ENCODE results near the gene PARVA. TPM values are rescaled to one million over a fixed set of nuclear protein-coding genes. Genes with fewer than 3 reads are reported as not detected.

Gene PARVA
- total and polyA plus RNA-seq, 2 of the 4 experiments (the other 2 are of a cell fraction), result 65.2 to 80.2 TPM

DNA sequence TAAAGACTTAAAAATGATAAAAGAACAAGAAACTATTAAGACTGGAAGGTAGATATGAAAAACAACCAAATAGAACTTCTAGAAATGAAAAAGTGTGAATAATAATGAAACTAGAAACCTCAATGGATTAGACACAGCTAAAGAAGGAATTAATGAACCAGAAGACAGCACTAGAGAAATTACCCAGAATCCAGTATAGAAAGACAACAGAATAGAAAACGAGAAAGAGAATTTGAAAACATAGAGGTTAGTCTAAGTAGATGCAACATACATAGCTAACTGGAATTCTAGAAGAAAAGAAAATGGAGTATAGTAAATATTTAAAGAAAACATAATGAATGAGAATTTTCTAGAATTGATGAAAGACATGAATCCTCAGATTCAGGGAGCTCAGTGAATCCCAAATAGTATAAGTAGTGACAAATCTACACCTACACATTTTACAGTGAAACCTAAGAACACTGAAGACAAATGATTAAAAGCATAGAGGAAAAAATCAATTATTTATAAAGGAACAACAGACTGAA lies 111.9 kb downstream of the PARVA start:
- intact Hi-C loops (cut with micrococcal nuclease) (no loop called here), in situ Hi-C loops (cut with MboI; ENCODE audit: low sequenced_read_pairs) (no loop called here), dilution Hi-C loops (cut with HindIII; ENCODE audit: low sequenced_read_pairs, unreplicated experiment) (no loop called here)
- no peak overlapping the region for H3K9ac ChIP-seq (ENCODE audit: low read depth, low read length)
- H2BK15ac ChIP-seq (ENCODE audit: low read depth, low read length), result no peak overlapping the region
- peaks cover 21 to 23% of the 10 kb centered on the region in 2 experiments for H3K79me1 ChIP-seq (ENCODE audit: low read depth in 1 of 2, low read length in 2 of 2)
- H4K20me1 ChIP-seq (ENCODE audit: insufficient read depth, low read length), result no peaks in the 10 kb centered on the region
- H3K56ac ChIP-seq (ENCODE audit: extremely low read depth, insufficient read depth, low read length), result no peak overlapping the region
- no peak overlapping the region for H3K27ac ChIP-seq (ENCODE audit: insufficient read depth, low read length)
- 0 out of 2 replicates have a peak, but pooled peaks cover 3% of the 10 kb centered on the region for H3K9me1 ChIP-seq (ENCODE audit: insufficient read depth, low read length)
- WGBS, 2 experiments (ENCODE audit: extremely low coverage in 2 of 2, insufficient read length in 1 of 2), result no CpG with 5 or more reads among the region's 1 CpG
- H2AK5ac ChIP-seq (ENCODE audit: low read depth, low read length), result no peak overlapping the region
- no peak overlapping the region for H2BK120ac ChIP-seq (ENCODE audit: low read depth, low read length)
- peaks cover 2% of the 10 kb centered on the region; the same call in 1 of the 2 replicates for H3K9me3 ChIP-seq (ENCODE audit: control insufficient read depth, insufficient read depth, low read length)
- no peak overlapping the region for H4K91ac ChIP-seq (ENCODE audit: insufficient read depth, low read depth, low read length)
- H2BK5ac ChIP-seq (ENCODE audit: low read depth, low read length, poor library complexity, severe bottlenecking), result no peak overlapping the region
- no peak overlapping the region for H3K4ac ChIP-seq (ENCODE audit: low read depth, low read length)
- H3K4me3 ChIP-seq (ENCODE audit: insufficient read depth, low read depth, low read length), result no peak overlapping the region
- H3K14ac ChIP-seq (replicated peaks; ENCODE audit: low read depth, low read length), result no peak overlapping the region
- no peak for DNase-seq
- no peak overlapping the region for H3K18ac ChIP-seq (ENCODE audit: low read depth, low read length)
- H2AK9ac ChIP-seq (replicated peaks; ENCODE audit: low read depth, low read length, poor library complexity), result no peak overlapping the region
- ChIA-PET CTCF (no interaction called here), POLR2A (ENCODE audit: unreplicated experiment) (interaction anchor here (0.6 kb wide), 1 partner anchor 13 kb away, joined by 6 read pairs; no protein-coding TSS in a partner anchor)
- no peak overlapping the region for H3K23ac ChIP-seq (ENCODE audit: low read depth, low read length)
- no peak overlapping the region for H2AFZ ChIP-seq (replicated peaks; ENCODE audit: low read length, poor library complexity)
- no peak overlapping the region for H4K8ac ChIP-seq (ENCODE audit: low read depth in 2 of 2, low read length in 2 of 2)
- no peaks in the 10 kb centered on the region for H3K27me3 ChIP-seq (ENCODE audit: control insufficient read depth, insufficient read depth, low read length)
- no peak overlapping the region for H2BK20ac ChIP-seq (ENCODE audit: low read depth, low read length)
- peaks cover 13% of the 10 kb centered on the region for H3K36me3 ChIP-seq (ENCODE audit: control insufficient read depth, insufficient read depth, low read length)
- peaks cover 3% of the 10 kb centered on the region; the same call in 1 of the 2 replicates for H3K4me1 ChIP-seq (ENCODE audit: control insufficient read depth, insufficient read depth, low read length)
- ATAC-seq (ENCODE audit: low read depth), result no peak
- TF ChIP-seq, protein P1, sequence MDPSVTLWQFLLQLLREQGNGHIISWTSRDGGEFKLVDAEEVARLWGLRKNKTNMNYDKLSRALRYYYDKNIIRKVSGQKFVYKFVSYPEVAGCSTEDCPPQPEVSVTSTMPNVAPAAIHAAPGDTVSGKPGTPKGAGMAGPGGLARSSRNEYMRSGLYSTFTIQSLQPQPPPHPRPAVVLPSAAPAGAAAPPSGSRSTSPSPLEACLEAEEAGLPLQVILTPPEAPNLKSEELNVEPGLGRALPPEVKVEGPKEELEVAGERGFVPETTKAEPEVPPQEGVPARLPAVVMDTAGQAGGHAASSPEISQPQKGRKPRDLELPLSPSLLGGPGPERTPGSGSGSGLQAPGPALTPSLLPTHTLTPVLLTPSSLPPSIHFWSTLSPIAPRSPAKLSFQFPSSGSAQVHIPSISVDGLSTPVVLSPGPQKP (IDR thresholded peaks at IDR 0.05; ENCODE audit: borderline replicate concordance, low read depth, low read length), result no peak
- TF ChIP-seq MAZ (IDR thresholded peaks at IDR 0.05; ENCODE audit: borderline replicate concordance, low read depth, low read length), result no peak
- TF ChIP-seq RCOR1 (IDR thresholded peaks at IDR 0.05; ENCODE audit: insufficient replicate concordance, low read length), result no peak
- TF ChIP-seq RAD21 (IDR thresholded peaks at IDR 0.05; ENCODE audit: low read length), result no peak
- no peak for TF ChIP-seq POLR2A (IDR thresholded peaks at IDR 0.05; ENCODE audit: low read depth, low read length)
- no peak for TF ChIP-seq NFE2L2 (IDR thresholded peaks at IDR 0.05; ENCODE audit: low read depth, low read length)
- TF ChIP-seq MXI1 (IDR thresholded peaks at IDR 0.05; ENCODE audit: borderline replicate concordance, low read depth, low read length), result no peak
- no peak for TF ChIP-seq FOS (IDR thresholded peaks at IDR 0.05; ENCODE audit: low read depth, low read length)
- no peak for TF ChIP-seq CHD1 (IDR thresholded peaks at IDR 0.05; ENCODE audit: low read depth, low read length)
- TF ChIP-seq RFX5 (IDR thresholded peaks at IDR 0.05; ENCODE audit: low read depth, low read length), result no peak
- TF ChIP-seq MAFK (IDR thresholded peaks at IDR 0.05; ENCODE audit: low read depth, low read length), result no peak
- TF ChIP-seq, protein P2, sequence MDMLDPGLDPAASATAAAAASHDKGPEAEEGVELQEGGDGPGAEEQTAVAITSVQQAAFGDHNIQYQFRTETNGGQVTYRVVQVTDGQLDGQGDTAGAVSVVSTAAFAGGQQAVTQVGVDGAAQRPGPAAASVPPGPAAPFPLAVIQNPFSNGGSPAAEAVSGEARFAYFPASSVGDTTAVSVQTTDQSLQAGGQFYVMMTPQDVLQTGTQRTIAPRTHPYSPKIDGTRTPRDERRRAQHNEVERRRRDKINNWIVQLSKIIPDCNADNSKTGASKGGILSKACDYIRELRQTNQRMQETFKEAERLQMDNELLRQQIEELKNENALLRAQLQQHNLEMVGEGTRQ (IDR thresholded peaks at IDR 0.05; ENCODE audit: low read depth, low read length), result no peak
- no peak for TF ChIP-seq SMC3 (IDR thresholded peaks at IDR 0.05; ENCODE audit: low read depth, low read length)
- no peak for TF ChIP-seq CEBPB (IDR thresholded peaks at IDR 0.05; ENCODE audit: low read depth, low read length)
- no peak for TF ChIP-seq CTCF (conservative IDR thresholded peaks at IDR 0.05; ENCODE audit: low read depth, low read length)
- TF ChIP-seq BHLHE40 (IDR thresholded peaks at IDR 0.05; ENCODE audit: low read depth, low read length), result no peak
- BruUV-seq (replicated peaks), result no TSS peak
- no peak overlapping the region for H4K5ac ChIP-seq (ENCODE audit: low read depth, low read length)
- H3K4me2 ChIP-seq (ENCODE audit: low read depth, low read length), result no peak overlapping the region
